ENCODE data around the gene FAHD1.
A peak's percentile ranks its signal among the peaks of the same experiment; 100 is the strongest.
"Not testable (repeated sequence)": the region's sequence is repeated elsewhere in the genome, so short reads cannot be mapped to it uniquely, and the experiment has no call there.

Gene FAHD1

GRCh38 chr16:1790261-1790610, 36.8 kb upstream of the FAHD1 start:
- no peak for DNase-seq

DNA sequence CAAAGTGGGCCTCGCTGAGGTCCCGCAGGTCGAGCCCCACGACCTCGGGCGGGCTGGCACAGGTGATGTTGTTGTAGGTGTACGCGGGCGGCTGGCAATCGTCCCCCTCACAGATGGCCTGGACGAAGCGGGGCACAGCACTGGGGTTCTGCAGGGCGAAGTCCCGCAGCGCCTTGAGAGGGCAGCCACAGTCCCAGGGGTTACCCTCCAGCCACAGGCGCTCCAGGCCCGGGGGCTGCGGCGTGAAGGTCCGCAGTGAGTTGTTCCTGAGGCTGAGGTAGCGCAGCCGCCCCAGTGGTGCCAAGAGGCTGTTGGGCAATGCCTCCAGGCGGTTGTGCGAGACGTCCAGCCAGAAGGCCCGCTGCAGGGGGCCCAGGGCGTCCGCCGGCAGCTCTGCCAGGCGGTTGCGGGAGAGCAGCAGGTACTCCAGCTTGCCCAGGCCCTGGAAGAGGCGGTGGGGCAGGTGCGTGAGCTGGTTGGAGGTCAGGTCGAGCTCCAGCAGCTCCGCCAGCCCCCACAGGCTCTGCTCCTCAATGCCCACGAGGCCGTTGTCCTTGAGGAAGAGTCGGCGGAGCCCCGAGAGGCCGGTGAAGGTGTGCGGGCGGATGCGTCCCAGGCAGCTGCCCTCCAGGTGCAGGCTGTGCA, 36.3 kb upstream of the FAHD1 start:
- no peak for DNase-seq

DNA sequence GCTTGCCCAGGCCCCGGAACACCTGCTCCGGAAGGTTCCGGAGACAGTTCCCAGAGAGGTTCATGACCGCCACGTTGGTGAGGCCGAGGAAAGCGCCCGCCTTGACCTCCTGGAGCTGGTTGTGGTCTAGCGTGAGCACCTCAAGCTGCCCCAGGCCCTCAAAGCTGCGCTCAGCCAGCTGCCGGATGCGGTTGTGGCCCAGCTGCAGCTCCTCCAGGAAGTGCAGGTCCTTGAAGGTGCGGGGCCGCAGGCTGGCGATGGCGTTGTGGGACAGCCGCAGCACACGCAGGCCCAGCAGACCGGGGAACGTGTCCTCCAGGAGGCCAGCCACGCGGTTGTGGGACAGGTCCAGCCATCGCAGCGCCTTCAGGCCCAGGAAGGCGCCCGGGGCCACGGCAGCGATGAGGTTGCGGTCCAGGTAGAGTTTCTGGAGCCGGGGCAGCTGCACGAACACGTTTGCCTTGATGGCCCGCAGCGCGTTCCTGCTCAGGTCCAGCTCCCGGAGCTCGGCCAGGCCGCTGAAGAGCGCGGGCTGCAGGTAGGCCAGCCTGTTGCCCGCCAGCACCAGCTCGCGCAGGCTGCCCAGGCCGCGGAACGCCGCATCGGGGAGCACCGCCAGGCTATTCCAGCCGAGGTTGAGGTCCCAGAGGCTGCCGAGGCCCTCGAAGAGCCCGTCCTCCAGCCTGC, 35.6 kb upstream of the FAHD1 start:
- no peak for DNase-seq

GRCh38 chr16:1791943-1792812, 34.8 kb upstream of the FAHD1 start:
- DNase-seq: no peak

DNA sequence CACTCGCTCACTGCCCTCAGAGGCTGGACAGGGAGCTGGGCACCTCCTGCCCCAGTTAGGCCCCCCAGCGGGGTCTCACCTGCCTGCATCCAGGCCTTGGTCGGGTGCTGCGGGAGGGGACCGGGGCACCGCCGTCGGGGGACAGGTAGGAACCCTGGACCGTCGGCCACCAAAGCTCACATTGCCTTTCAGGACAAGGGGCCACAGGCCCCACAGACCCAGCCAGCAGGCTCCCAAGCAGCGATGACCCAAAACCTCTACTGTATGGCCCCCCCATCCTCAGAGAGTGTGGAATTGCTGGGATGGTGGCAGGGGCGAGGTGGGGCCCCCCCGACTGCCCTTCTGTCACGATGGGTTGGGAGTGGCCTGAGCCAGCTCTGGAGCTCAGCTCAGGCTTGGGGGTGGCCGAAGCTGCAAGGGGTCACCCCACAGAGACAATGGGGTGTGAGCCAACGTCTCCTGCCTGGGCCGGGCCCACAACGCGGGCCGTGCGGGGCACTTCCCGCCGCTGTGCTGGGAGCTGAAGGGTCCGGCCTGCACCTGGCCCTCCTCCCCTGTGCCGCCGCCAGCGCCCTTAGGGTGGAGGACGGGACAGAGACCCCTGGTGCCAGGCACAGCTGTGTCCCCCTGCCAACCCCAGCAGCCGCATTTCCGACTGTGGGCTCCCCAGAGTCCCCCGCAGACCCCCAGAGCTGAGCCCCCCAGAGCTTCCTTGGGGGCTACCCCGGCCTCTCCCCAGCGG, 34.0 kb upstream of the FAHD1 start:
- no peak for DNase-seq

DNA sequence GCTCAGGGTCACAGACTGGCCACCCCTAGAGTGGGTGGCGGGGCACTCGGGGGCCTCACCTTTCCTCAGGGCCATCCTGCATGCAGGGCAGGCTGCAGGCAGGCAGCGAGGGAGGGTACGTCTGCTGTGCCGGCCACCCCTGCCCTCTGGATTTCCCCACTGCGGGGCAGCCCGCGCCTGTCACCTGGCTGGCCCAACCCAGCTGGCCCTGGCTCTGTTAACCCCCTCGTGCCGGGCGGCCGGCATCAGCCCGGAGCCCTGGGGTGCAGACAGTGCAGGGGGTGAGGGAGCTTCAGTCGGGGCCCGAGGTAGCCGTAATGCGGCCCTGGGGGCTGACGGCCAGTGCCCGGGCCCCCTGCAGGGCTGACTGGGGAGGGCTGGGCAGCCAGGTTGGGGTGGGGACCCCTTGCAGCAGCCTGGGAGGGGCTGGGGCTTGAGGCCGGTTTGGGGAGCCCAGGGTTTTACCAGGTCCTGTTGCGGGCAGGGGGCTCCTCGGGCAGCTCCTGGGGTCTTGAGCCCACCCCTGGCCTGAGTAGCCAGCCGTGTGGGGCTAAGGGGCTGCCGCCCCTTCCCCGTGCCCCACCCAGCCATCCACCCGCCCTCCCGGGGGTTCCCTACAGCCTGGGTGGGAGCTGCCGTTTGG, 33.3 kb upstream of the FAHD1 start, which contains the start of gene IGFALS:
IGFALS (minus strand) TSS at position 128 of the 643 bp plus-strand sequence; CDS start at position 75, 53 bp downstream.
- DNase-seq: no peak

DNA sequence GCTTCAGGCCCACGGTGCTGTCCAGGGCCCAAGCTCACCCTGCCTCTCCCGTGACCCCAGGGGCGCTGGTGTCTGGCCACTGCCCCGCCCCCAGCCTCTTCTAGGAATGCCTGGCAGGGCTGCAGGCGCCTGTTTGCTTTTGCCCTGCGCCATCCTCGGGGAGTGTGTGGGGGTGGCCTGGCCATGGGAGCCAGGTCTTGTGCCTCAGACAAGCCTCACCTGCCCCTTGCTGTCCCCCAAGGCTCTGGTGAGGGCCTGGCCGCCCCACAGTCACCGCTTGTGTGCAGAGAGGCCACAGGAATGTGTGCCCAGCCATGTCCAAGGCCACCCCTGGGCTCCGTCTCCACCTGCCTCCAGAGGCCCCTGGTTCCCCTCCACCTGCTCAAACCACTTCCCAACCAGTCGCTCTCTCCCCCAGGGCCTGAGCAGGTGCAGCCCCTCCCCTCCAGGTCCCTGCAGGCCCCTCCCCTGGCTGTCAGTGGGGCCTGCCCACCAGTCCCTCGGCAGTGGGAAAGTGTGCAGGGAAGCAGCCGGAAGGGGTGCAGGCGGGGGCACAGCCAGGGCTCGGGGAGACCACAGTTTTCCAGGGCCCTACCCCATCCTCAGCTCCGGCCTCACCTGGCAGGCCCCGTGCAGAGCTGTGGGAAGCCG, 32.7 kb upstream of the FAHD1 start:
- no peak for DNase-seq

DNA sequence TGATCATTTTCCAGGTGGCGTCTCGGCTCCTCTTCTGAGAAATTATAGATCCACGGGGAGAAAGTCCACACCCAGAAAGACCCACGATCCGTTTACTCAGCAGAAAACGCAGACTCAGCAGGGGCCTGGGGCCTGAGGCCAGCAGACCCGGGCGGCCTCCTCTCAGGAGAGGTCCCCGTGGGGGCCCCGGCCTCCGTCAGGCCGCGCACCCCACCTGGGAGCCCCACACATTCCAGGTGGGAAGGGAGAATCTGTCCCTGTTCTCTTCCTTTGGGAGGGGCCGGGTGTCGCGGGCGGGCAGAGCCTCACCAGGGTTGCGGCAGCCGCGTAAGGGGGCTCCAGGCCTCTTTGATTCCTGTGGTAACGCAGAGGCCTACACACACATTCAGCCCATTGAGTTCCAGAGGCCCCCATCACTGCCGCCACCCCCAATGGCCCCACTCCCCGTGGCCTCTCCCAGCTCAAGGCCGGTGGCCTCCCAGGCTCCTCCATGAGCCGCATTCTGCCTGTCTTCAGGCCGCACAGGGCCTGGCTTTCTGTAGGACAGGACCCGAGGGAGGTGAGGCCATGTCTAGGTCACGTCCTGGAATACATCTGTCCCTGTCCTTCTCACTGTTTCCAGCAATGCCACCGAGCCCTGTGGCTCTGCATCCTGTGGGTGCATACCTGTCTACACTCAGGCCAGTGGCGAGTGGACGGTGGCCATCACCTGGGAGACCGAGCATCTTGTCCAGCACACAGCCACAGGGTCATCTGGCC, 31.9 kb upstream of the FAHD1 start:
- DNase-seq: no peak

DNA sequence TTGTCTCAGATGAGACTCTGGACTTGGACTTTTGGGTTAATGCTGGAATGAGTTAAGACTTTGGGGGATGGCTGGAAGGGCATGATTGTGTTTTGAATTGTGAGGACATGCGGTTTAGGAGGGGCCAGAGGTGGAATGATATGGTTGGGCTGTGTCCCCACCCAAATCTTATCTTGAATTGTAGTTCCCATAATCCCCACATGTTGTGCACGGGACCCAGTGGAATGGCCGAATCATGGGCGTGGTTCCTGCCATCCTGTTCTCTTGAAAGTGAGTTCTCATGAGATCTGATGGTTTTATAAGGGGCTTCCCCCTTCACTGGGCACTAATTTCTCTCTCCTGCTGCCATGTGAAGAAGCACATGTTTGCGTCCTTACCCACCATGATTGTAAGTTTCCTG, 27.7 kb upstream of the FAHD1 start:
- not testable (repeated sequence) for DNase-seq

DNA sequence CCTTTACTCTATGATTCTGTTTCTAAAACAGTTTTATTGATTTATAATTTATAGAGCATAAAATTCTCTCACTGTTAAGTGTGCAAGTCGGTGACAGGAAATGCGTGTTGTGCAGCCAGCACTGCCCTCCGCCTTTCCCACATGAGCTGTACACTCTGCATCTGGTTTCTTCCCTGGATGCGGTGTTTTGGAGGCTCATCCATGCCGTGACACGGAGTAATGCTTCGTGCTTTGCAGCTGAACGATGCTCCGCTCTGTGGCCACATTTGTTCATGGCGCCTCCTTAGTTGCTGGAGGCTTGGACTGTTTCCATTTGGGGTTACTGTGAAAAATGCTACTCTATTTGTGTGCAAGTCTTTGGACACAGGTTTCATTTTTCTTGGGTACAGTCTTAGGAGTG, 26.3 kb upstream of the FAHD1 start:
- no peak for DNase-seq

DNA sequence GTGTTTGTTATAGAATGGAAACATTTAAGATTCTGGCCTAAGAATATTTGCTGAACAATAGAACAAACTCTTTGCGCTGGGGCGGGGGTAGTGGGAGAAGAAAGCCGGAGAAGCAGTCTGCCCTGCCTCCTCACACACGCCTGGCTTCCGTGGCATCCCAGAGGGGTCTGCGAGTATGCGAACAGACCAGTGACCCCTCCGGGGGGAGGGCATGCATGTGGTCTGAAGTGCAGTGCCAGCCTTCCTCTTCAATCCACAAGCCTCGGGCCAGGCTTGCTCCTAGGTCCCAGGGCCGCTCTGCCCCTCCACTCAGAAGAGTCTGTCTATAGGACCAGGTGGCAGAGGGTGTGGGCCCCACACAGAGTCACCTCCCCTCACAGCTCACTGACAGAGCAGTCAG, 19.4 kb upstream of the FAHD1 start:
- DNase-seq: no peak

DNA sequence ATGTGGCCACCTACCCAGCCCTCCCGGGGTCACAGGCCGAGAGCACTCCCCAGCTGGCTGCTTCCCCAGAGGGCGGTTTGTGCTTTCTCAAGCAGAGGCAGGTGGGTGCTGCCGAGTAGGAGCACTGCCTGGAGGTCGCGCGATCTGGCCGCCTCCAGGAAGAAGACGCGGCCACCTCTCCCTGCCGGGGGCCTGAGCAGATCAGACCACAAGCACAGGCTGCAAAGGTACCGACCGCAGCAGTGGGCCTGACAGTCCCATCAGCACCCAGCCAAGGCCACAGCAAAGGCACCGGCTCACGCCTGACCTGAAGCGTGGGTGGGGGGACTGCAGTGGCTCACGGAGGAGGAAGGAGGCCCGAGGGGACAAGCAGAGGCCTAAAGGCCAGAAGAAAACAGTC, 18.3 kb upstream of the FAHD1 start:
- no peak for DNase-seq

DNA sequence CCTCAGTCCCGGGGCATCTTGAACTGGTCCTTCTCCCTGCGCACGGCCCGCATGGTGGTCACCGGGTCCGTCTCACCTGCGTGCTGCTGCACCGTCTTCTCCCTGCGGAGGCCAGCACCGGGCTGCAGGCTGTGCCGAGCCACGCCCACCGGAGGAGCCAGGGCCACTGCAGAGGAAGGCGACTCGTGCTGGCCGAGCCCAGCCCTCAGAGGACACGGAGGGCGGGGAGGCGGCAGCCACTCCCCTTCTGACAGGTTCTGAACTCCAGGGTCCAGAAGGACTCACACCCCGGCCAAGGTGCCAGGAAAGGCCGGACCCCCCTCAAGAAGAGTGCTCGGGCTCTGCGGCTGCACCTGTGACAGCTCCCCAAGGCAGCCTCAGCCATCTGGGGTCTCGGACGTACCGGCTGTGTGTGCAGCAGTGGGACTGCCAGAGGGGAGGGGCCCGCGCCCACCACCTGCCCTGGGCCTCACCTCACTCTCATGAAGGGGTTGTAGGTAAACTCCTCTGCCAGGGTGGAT, 17.7 kb upstream of the FAHD1 start:
- no peak for DNase-seq

DNA sequence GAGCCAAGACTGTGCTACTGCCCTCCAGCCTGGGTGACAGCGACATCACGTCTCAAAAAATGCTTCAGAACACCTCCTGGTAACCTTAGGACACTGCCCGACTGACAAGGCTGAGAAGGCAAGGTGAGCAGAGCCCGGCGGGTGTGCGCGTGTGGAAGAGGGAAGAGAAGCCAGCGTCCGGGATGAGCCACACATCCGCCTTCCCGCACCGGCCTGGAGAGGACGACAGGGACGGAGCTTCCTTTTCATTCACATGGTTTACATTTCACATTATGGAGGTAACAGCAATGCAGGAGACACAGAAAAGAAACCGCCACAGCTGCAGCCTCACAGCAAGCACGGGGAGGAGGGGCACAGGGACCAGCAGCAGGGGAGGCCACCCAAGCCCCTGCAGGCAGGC, 16.9 kb upstream of the FAHD1 start:
- no peak for DNase-seq

- DNase-seq: no peak
These were observed 16.5 kb upstream of the FAHD1 start for GRCh38 chr16:1810536-1810935.

DNA sequence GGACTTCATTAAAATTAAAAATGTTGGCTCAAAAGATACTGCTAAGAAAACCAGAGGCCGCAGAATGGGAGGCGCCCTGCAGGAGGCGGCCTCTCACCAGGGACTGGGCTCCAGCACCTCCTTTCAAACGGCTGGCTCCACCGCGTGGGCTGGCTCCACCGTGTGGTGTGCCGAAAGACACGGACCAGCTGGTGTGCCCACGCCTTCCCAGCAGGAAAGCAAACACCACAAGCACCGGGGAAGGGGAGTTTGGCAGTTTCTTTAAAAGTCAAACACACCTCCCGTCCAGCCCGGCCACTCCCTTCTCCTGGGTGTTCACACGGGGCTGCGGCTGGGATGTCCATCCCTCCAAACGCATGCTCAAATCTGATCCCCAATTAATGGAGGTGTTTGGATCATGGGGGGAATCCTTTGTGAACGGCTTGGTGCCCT, 14.3 kb upstream of the FAHD1 start:
- peak in 1 of 2 experiments; percentile 2 for DNase-seq

GRCh38 chr16:1815461-1815860, 11.5 kb upstream of the FAHD1 start:
- no peak for DNase-seq

GRCh38 chr16:1816396-1817275, 10.4 kb upstream of the FAHD1 start:
- DNase-seq: no peak

DNA sequence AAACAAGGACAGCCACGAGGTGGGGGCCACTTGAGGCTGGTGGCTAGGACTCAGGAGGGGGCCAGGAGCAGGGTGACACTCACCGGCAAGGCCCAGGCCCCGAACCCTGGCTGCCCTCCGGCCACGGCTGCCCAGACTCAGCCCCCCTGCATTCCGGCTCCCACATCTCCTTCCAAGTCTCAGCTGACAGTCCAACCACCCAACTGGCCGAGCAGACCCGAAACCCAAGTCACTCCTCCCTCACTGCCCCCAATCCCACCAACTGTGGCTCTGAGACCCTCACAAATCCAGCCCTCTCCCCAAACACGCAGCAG, 9.8 kb upstream of the FAHD1 start:
- no peak for DNase-seq

- DNase-seq: no peak
These were observed 9.3 kb upstream of the FAHD1 start for GRCh38 chr16:1817716-1818115.
